ENCODE data around the gene SESN2. TPM values are rescaled to one million over a fixed set of nuclear protein-coding genes. Genes with fewer than 3 reads are reported as not detected.

The SESN2 gene
- total and polyA plus RNA-seq, 12 donors: 2.9 to 19.1 (median 10.0) TPM

DNA sequence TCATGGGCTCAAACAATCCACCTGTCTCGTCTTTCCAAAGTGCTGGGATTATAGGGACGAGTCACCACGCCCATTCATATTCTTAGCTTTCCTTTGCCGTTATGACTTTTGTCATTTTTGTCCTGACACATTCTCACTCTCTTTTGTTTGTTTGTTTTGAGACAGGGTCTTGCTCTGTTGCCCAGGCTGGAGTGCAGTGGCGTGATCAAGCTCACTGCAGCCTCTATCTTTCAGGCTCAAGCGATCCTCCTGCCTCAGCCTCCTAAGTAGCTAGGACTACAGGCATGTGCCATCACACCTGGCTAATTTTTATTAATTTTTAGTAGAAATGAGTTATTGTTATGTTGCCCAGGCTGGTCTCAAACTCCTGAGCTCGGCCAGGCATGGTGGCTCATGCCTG lies 57.7 kb downstream of the SESN2 start:
- Histone ChIP-seq H3K9me3 (replicated peaks in 1 of 3) (no peaks in the 10 kb centered on the region), H3K27ac (no peak overlapping the region), H3K27me3 (no peaks in the 10 kb centered on the region), H3K4me3 (no peak overlapping the region), H3K4me1 (replicated peaks in 1 of 2) (peaks cover 0 to 4% of the 10 kb centered on the region in 2 donors), H3K36me3 (replicated peaks in 1 of 2) (no peaks in the 10 kb centered on the region)
- no peak for TF ChIP-seq POLR2A (IDR thresholded peaks at IDR 0.05)
- TF ChIP-seq, protein P1, sequence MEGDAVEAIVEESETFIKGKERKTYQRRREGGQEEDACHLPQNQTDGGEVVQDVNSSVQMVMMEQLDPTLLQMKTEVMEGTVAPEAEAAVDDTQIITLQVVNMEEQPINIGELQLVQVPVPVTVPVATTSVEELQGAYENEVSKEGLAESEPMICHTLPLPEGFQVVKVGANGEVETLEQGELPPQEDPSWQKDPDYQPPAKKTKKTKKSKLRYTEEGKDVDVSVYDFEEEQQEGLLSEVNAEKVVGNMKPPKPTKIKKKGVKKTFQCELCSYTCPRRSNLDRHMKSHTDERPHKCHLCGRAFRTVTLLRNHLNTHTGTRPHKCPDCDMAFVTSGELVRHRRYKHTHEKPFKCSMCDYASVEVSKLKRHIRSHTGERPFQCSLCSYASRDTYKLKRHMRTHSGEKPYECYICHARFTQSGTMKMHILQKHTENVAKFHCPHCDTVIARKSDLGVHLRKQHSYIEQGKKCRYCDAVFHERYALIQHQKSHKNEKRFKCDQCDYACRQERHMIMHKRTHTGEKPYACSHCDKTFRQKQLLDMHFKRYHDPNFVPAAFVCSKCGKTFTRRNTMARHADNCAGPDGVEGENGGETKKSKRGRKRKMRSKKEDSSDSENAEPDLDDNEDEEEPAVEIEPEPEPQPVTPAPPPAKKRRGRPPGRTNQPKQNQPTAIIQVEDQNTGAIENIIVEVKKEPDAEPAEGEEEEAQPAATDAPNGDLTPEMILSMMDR (IDR thresholded peaks at IDR 0.05): no peak
- WGBS, 4 donors: 70 to 86% (median 81%) methylated on average over 7 of the region's 7 CpGs
- intact Hi-C loops (cut with DNase I): loop anchor here in 1 of 2 donors (10.0 kb wide), 1 partner anchor 52 kb away; no protein-coding TSS in a partner anchor
- DNase-seq: no peak

DNA sequence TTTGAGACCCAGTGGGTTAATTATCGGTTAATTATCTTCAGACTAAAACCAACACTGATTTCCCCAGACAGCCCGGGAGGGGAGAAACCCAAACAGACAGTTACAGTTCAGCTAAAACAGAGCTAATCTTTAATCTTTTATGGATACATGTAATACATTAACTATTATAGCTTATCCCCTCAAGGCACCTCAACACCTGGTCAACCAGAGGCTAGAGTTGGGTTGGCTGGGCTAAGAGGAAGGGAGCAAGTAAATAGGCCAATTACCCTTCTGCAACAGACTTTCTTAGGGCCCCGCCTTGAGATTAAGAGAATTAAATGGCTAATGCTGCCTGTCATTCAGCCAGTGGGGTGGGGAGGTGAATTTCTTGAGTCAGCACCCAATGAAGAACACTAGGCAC lies 62.9 kb downstream of the SESN2 start:
- DNase-seq: no peak
- Histone ChIP-seq H3K36me3 (replicated peaks in 1 of 2) (no peaks in the 10 kb centered on the region), H3K4me3 (no peak overlapping the region), H3K9me3 (replicated peaks in 1 of 3) (no peaks in the 10 kb centered on the region), H3K27me3 (no peaks in the 10 kb centered on the region), H3K27ac (no peak overlapping the region), H3K4me1 (replicated peaks in 1 of 2) (no peaks in the 10 kb centered on the region)
- intact Hi-C loops (cut with DNase I): no loop called here
- TF ChIP-seq, protein P1 (IDR thresholded peaks at IDR 0.05): no peak
- TF ChIP-seq POLR2A (IDR thresholded peaks at IDR 0.05): no peak
- 60 to 69% (median 67%) methylated on average over 3 of the region's 3 CpGs for WGBS, 4 donors

DNA sequence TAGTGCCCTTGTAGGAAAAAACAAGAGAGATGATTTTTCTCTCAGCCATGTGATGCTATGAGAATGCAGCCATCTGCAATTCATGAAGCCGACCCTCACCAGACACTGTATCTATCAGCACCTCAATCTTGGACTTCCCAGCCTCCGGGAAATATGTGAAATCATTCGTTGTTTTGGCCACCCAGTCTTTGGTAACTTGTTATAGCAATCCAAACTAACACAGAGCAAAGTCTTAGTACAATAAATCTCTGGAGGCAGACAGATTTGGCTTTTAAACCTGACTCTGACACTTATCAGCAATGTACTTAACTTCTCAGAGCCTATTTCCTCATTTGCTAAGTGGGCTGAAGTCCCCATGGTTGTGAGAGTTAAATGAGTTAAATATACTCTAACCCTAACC lies 64.4 kb downstream of the SESN2 start:
- WGBS, 4 donors: 8 to 37% (median 30%) methylated on average over 3 of the region's 3 CpGs
- no peak overlapping the region for H3K27ac ChIP-seq
- intact Hi-C loops (cut with DNase I): no loop called here
- H3K9me3 ChIP-seq (replicated peaks in 1 of 3): no peaks in the 10 kb centered on the region
- H3K36me3 ChIP-seq (replicated peaks in 1 of 2): no peaks in the 10 kb centered on the region
- DNase-seq: no peak
- no peaks in the 10 kb centered on the region for H3K27me3 ChIP-seq
- H3K4me3 ChIP-seq: no peak overlapping the region
- TF ChIP-seq POLR2A (IDR thresholded peaks at IDR 0.05): no peak
- TF ChIP-seq, protein P1 (IDR thresholded peaks at IDR 0.05): no peak
- H3K4me1 ChIP-seq (replicated peaks in 1 of 2): no peaks in the 10 kb centered on the region

DNA sequence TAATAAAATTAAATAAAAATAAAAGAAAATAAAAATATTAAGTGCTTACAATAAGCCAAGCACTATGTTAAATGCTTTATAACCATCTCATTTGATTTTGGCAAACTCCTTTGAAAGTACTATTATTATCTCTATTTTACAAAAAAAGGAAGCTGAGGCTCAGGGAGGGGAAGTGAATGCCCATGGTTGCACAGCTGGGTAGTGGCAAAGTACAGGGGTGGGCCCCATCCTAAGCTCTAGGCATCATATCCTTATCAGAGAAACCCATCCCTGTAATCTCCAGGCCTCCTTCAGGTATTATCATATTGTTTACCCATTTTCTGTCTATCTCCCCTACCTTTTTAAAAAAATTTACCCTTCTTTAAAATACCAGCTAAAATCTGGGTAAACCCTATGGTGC lies 67.2 kb downstream of the SESN2 start:
- intact Hi-C loops (cut with DNase I): no loop called here
- DNase-seq: no peak
- no peak overlapping the region for H3K4me3 ChIP-seq
- peaks cover 0 to 6% of the 10 kb centered on the region in 2 donors for H3K36me3 ChIP-seq (replicated peaks in 1 of 2)
- TF ChIP-seq POLR2A (IDR thresholded peaks at IDR 0.05): no peak
- TF ChIP-seq, protein P1 (IDR thresholded peaks at IDR 0.05): no peak
- no peaks in the 10 kb centered on the region for H3K27me3 ChIP-seq
- H3K27ac ChIP-seq: no peak overlapping the region
- H3K9me3 ChIP-seq (replicated peaks in 1 of 3): no peaks in the 10 kb centered on the region
- H3K4me1 ChIP-seq (replicated peaks in 1 of 2): peaks cover 3 to 9% of the 10 kb centered on the region in 2 donors
